H1 (cell line): Measurements from ENCODE around the gene SYT15. TPM values are rescaled to one million over a fixed set of nuclear protein-coding genes. Genes with fewer than 3 reads are reported as not detected.

ENCODE experiments used
- CTCF ChIA-PET: fragments of 300-600 bp; sonication (Branson Sonifier 250); formaldehyde crosslinking; loops from one replicate; lab custom pipeline; 2021; ENCODE audit not compliant: partially characterized antibody; lab: Charles Lee
- POLR2A ChIA-PET: fragments of 300-600 bp; sonication (Branson Sonifier 250); formaldehyde crosslinking; loops from one replicate; lab custom pipeline; 2021; ENCODE audit warnings: inconsistent platforms; ENCODE audit not compliant: partially characterized antibody; lab: Charles Lee
- DNase-seq, 2 experiments: peaks; one replicate each; pipeline versions ENCODE4 v3.0.0 to v3.0.0-alpha.2; 2010 to 2022; ENCODE audit warnings: low spot score in 2 of 2, low read depth in 1 of 2, mixed read lengths in 1 of 2
- FAIRE-seq: peaks from 2 replicates; lab custom pipeline; 2011; peaks lifted over from hg19 to GRCh38; lab: Jason Lieb, UNC
- H2AFZ ChIP-seq: 2 replicates; pipeline ENCODE4 v1.8.1; 2012; ENCODE audit warnings: low read length, inconsistent platforms
- H2AK5ac ChIP-seq: 2 replicates; pipeline ENCODE4 v1.6.1; 2013; ENCODE audit warnings: low read depth, low read length
- H2BK120ac ChIP-seq: replicated peaks from 2 replicates; pipeline ENCODE3; 2013; ENCODE audit warnings: low read depth, low read length, inconsistent platforms
- H2BK12ac ChIP-seq: 2 replicates; pipeline ENCODE4 v1.6.1; 2013; ENCODE audit warnings: low read depth, low read length
- H2BK15ac ChIP-seq: 2 replicates; pipeline ENCODE4 v1.6.1; 2013; ENCODE audit warnings: low read length
- H2BK20ac ChIP-seq: 2 replicates; pipeline ENCODE4 v1.6.1; 2013; ENCODE audit warnings: low read length
- H2BK5ac ChIP-seq: 2 replicates; pipeline ENCODE4 v1.6.1; 2013; ENCODE audit warnings: low read depth, low read length
- H3K14ac ChIP-seq: 2 replicates; pipeline ENCODE4 v1.6.1; 2013; ENCODE audit warnings: inconsistent platforms; ENCODE audit not compliant: insufficient read length
- H3K18ac ChIP-seq: 2 replicates; pipeline ENCODE4 v1.6.1; 2013; ENCODE audit warnings: low read length; ENCODE audit errors: extremely low read depth
- H3K23ac ChIP-seq: 2 replicates; pipeline ENCODE4 v1.6.1; 2013; ENCODE audit warnings: inconsistent platforms; ENCODE audit not compliant: insufficient read length
- H3K23me2 ChIP-seq: 2 replicates; pipeline ENCODE4 v1.6.1; 2013; ENCODE audit warnings: low read depth, low read length
- H3K27ac ChIP-seq: 2 replicates; pipeline ENCODE4 v1.6.1; 2011; ENCODE audit warnings: low read depth, low read length, inconsistent platforms
- H3K27me3 ChIP-seq, 4 experiments: replicated peaks in 1 of 4; 1 replicate in 1 of 4; 2 replicates in 3 of 4; pipeline versions ENCODE4 v1.6.1 to v1.8.1; 2011 to 2013; ENCODE audit warnings: low read length in 3 of 4, mild to moderate bottlenecking in 3 of 4, inconsistent platforms in 2 of 4, mixed read lengths in 2 of 4, moderate library complexity in 1 of 4; ENCODE audit not compliant: control insufficient read depth in 3 of 4, insufficient read depth in 3 of 4; ENCODE audit errors: extremely low read depth in 1 of 4
- H3K36me3 ChIP-seq, 4 experiments: 2 replicates each; pipeline versions ENCODE4 v1.6.1 to v1.8.1; 2011 to 2013; ENCODE audit warnings: mild to moderate bottlenecking in 4 of 4, low read length in 3 of 4, moderate library complexity in 2 of 4, control low read depth in 1 of 4, inconsistent platforms in 1 of 4; ENCODE audit not compliant: insufficient read depth in 4 of 4, control insufficient read depth in 2 of 4
- H3K4ac ChIP-seq: replicated peaks from 2 replicates; pipeline ENCODE3; 2013; ENCODE audit warnings: low read length, low read depth, mixed read lengths, inconsistent platforms; ENCODE audit not compliant: insufficient read length
- H3K4me1 ChIP-seq, 4 experiments: replicated peaks in 1 of 4; 1 replicate in 1 of 4; 2 replicates in 3 of 4; pipeline versions ENCODE4 v1.6.1 to v1.8.1; 2011 to 2013; ENCODE audit warnings: low read length in 3 of 4, inconsistent platforms in 2 of 4, mixed read lengths in 1 of 4; ENCODE audit not compliant: insufficient read depth in 4 of 4, control insufficient read depth in 3 of 4
- H3K4me2 ChIP-seq, 2 experiments: 2 replicates each; pipeline versions ENCODE4 v1.6.1 to v1.8.1; 2011 to 2013; ENCODE audit warnings: low read depth in 2 of 2, low read length in 2 of 2, control low read depth in 1 of 2, inconsistent platforms in 1 of 2, mild to moderate bottlenecking in 1 of 2; ENCODE audit not compliant: insufficient read depth in 1 of 2
- H3K4me3 ChIP-seq, 4 experiments: fragments of 200-600, 300-600 bp in 1 of 4; sonication (generic), shearing (Covaris generic), sonication (Bioruptor Twin) in 1 of 4; 2 replicates each; pipeline versions ENCODE4 v1.5.1 to v1.8.1; 2011 to 2016; ENCODE audit warnings: low read length in 4 of 4, low read depth in 3 of 4, control low read depth in 2 of 4, inconsistent platforms in 2 of 4, mild to moderate bottlenecking in 2 of 4, mixed read lengths in 1 of 4, moderate library complexity in 1 of 4; ENCODE audit not compliant: insufficient read depth in 2 of 4; ENCODE audit errors: extremely low read depth in 1 of 4
- H3K56ac ChIP-seq: replicated peaks from 2 replicates; pipeline ENCODE3; 2013; ENCODE audit warnings: low read depth, mild to moderate bottlenecking, mixed read lengths, low read length, inconsistent platforms; ENCODE audit not compliant: insufficient read length
- H3K79me1 ChIP-seq: 2 replicates; pipeline ENCODE4 v1.6.1; 2013; ENCODE audit warnings: low read depth, low read length, control low read depth
- H3K79me2 ChIP-seq, 2 experiments: 2 replicates each; pipeline versions ENCODE4 v1.6.1 to v1.8.1; 2012 to 2013; ENCODE audit warnings: low read length in 2 of 2, mild to moderate bottlenecking in 2 of 2, inconsistent platforms in 1 of 2; ENCODE audit not compliant: insufficient read depth in 2 of 2, control insufficient read depth in 1 of 2
- H3K9ac ChIP-seq, 4 experiments: replicated peaks in 1 of 4; 1 replicate in 1 of 4; 2 replicates in 3 of 4; pipeline versions ENCODE4 v1.6.1 to v1.8.1; 2011 to 2013; ENCODE audit warnings: low read depth in 3 of 4, low read length in 3 of 4, control low read depth in 2 of 4, mild to moderate bottlenecking in 2 of 4, moderate library complexity in 2 of 4, inconsistent platforms in 1 of 4; ENCODE audit errors: extremely low read depth in 1 of 4
- H3K9me3 ChIP-seq, 2 experiments: 2 replicates each; pipeline versions ENCODE4 v1.6.1 to v1.8.1; 2012 to 2013; ENCODE audit warnings: mild to moderate bottlenecking in 2 of 2, moderate library complexity in 2 of 2, control low read depth in 1 of 2, inconsistent platforms in 1 of 2, low read depth in 1 of 2, low read length in 1 of 2, mixed read lengths in 1 of 2; ENCODE audit not compliant: insufficient read depth in 2 of 2
- H4K20me1 ChIP-seq, 2 experiments: replicated peaks in 1 of 2; 2 replicates each; pipeline versions ENCODE3 to v1.8.1; 2011 to 2013; ENCODE audit warnings: inconsistent platforms in 2 of 2, low read length in 2 of 2, mild to moderate bottlenecking in 1 of 2; ENCODE audit not compliant: insufficient read depth in 2 of 2, control insufficient read depth in 1 of 2
- H4K5ac ChIP-seq: 2 replicates; pipeline ENCODE4 v1.6.1; 2013; ENCODE audit warnings: low read length, low read depth, mixed read lengths, inconsistent platforms; ENCODE audit not compliant: insufficient read length
- H4K8ac ChIP-seq: 2 replicates; pipeline ENCODE4 v1.8.0; 2013; ENCODE audit warnings: mild to moderate bottlenecking, moderate library complexity, low read length, inconsistent platforms; ENCODE audit not compliant: insufficient read depth; ENCODE audit errors: extremely low read depth
- H4K91ac ChIP-seq: replicated peaks from 2 replicates; pipeline ENCODE3; 2013; ENCODE audit warnings: low read length, mixed read lengths, inconsistent platforms; ENCODE audit not compliant: insufficient read length
- RFX5 ChIP-seq: IDR thresholded peaks from 2 replicates; pipeline ENCODE4 v1.6.1; 2011; ENCODE audit warnings: low read depth, low read length, improper control_type of control experiment, borderline replicate concordance
- SP4 ChIP-seq: IDR thresholded peaks from 2 replicates; pipeline ENCODE4 v1.6.1; 2012; ENCODE audit warnings: low read length, inconsistent platforms
- WGBS, 2 experiments: shearing (Covaris generic) in 1 of 2; methylation state at CpG; one replicate each; pipeline versions ENCODE4 v1.1.6 to v1.1.7; 2013 to 2015; ENCODE audit warnings: low lambda C conversion rate in 2 of 2, mixed read lengths in 2 of 2, inconsistent platforms in 1 of 2, low coverage in 1 of 2, missing lambda C conversion rate in 1 of 2; ENCODE audit not compliant: insufficient replicate concordance in 2 of 2, insufficient coverage in 1 of 2, insufficient read length in 1 of 2; ENCODE audit errors: extremely low coverage in 1 of 2, missing lambda C conversion rate in 1 of 2; 5-methylcytosine and 5-hydroxymethylcytosine counted together
- polyA plus RNA-seq, 7 experiments: library from polyadenylated mRNA; depleted of rRNA in 3 of 7; stranded (reverse) in 5 of 7; unstranded in 2 of 7; fragments of >200 nt in 5 of 7; fragments of 200-250 nt in 2 of 7; gene quantifications; 1 replicate in 5 of 7; 2 replicates in 1 of 7; 4 replicates in 1 of 7; pipeline versions ENCODE4 v1.2.1 to v1.2.3, GENCODE V29; 2011 to 2013; ENCODE audit warnings: missing spikeins in 2 of 7, mixed read lengths in 2 of 7
- total RNA-seq: library from RNA; stranded (reverse); fragmentation: NEBNext Ultra II Directional; extraction: Animal tissue kit (Norgen Biotek cat#: 25700); gene quantifications from 2 replicates; pipeline ENCODE4 v1.2.1, GENCODE V29; 2021

The SYT15 gene
- total and polyA plus RNA-seq, 2 of the 8 experiments (the other 6 are each of a cell fraction or from before 2014, with no cell fraction given) = 0.39 to 0.61 TPM

GRCh38 chr10:46550795-46551700, 27.9 kb upstream of the SYT15 start:
- H4K5ac ChIP-seq = no peak overlapping the region
- H2BK15ac ChIP-seq = no peak overlapping the region
- H2BK5ac ChIP-seq = peak overlapping the region; percentile 19; the same call in 1 of the 2 replicates
- H3K4me1 ChIP-seq = peaks cover 5 to 12% (median 8%) of the 10 kb centered on the region in 4 experiments
- TF ChIP-seq RFX5 (no peak), SP4 (no peak)
- H4K91ac ChIP-seq = no peak overlapping the region
- H3K4me3 ChIP-seq = no peak overlapping the region
- H3K4me2 ChIP-seq = no peak overlapping the region
- H3K9me3 ChIP-seq = no peaks in the 10 kb centered on the region
- DNase-seq = peak in 1 of 2 experiments; percentile 43
- H3K14ac ChIP-seq = no peak overlapping the region
- 85% methylated on average over 8 of the region's 8 CpGs; no CpG with 5 or more reads in 1 of the 2 experiments for WGBS, 2 experiments
- H4K20me1 ChIP-seq = peaks cover 5 to 32% of the 10 kb centered on the region in 2 experiments
- no peak overlapping the region for H2AK5ac ChIP-seq
- no peak overlapping the region for H2BK12ac ChIP-seq
- ChIA-PET POLR2A (interaction anchor here (0.7 to 5.2 kb wide), 3 partner anchors 6 to 14 kb away, joined by 3 to 44 read pairs (median 7); no protein-coding TSS in a partner anchor), CTCF (interaction anchor here (0.8 to 4.1 kb wide), 7 partner anchors 9 to 323 kb away, joined by 4 to 46 read pairs (median 5); no protein-coding TSS in a partner anchor)
- H3K27me3 ChIP-seq = 0 out of 7 replicates have a peak, but pooled peaks cover 0 to 2% (median 0%) of the 10 kb centered on the region in 4 experiments
- H2BK120ac ChIP-seq = no peak overlapping the region
- no peak overlapping the region for H3K23ac ChIP-seq
- H3K18ac ChIP-seq = no peak overlapping the region
- H3K4ac ChIP-seq = no peak overlapping the region
- no peak overlapping the region for H3K56ac ChIP-seq
- H3K79me2 ChIP-seq = no peaks in the 10 kb centered on the region
- H2BK20ac ChIP-seq = no peak overlapping the region
- H3K36me3 ChIP-seq = peaks cover 15 to 39% (median 17%) of the 10 kb centered on the region in 4 experiments; a peak in 7 of 8 replicates
- peaks cover 10% of the 10 kb centered on the region for H3K23me2 ChIP-seq
- FAIRE-seq = no peak
- no peak overlapping the region for H3K27ac ChIP-seq
- H4K8ac ChIP-seq = 0 out of 2 replicates have a peak overlapping the region, but pooled peaks have one; percentile 8
- no peak overlapping the region for H3K9ac ChIP-seq
- no peak overlapping the region for H2AFZ ChIP-seq
- H3K79me1 ChIP-seq = peaks cover 11% of the 10 kb centered on the region; the same call in 1 of the 2 replicates
